IPS-NIHi11 (cell line): ENCODE data around the gene TPD52L2.
A peak's percentile ranks its signal among the peaks of the same experiment; 100 is the strongest.
"Not testable (repeated sequence)": the region's sequence is repeated elsewhere in the genome, so short reads cannot be mapped to it uniquely, and the experiment has no call there.

Source experiments
- DNase-seq: peaks from one replicate; pipeline ENCODE4 v3.0.0; 2012; ENCODE audit warnings: mixed read lengths, low spot score

TPD52L2 gene

DNA sequence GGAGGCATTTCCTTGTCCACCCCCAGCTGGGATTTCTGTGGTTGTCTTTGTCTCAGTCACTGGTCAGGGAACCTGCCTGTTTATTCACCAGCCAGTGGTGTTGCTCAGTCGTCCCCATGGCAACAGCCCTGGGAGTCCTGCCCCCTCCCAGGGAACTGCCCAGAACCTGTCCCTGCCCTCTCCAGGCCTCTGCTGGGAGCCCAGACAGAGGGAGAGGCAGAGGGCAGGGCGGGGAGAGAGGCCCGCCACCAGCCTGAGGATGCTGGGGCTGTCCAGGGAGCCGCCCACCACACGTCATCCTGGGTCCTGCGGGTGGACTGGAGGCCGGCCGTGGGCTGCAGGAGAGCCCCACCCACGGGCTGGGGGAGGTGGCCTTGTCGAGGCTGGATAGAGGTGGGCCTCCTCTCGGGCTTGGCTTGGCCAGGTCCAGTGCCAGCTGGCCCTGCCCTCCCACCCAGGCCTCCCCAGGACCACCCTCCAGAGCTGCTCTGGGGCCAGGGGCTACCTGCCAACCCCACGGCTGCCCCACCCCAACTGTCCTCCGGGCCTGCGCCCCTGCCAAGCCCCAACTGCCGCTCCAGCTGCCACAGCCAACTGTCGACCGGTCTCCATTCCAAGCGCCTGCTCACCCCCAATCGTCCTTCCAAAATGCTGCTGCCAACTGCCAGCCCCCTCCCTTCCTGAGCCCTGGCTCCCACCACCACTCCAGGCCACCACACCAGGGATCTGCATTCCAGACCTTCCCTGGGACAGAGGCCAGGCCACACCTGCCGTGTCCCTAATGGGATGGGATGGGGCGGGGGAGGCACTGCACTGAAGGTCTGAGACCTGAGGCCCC lies 29.8 kb upstream of the TPD52L2 start:
- DNase-seq = peak; percentile 96

DNA sequence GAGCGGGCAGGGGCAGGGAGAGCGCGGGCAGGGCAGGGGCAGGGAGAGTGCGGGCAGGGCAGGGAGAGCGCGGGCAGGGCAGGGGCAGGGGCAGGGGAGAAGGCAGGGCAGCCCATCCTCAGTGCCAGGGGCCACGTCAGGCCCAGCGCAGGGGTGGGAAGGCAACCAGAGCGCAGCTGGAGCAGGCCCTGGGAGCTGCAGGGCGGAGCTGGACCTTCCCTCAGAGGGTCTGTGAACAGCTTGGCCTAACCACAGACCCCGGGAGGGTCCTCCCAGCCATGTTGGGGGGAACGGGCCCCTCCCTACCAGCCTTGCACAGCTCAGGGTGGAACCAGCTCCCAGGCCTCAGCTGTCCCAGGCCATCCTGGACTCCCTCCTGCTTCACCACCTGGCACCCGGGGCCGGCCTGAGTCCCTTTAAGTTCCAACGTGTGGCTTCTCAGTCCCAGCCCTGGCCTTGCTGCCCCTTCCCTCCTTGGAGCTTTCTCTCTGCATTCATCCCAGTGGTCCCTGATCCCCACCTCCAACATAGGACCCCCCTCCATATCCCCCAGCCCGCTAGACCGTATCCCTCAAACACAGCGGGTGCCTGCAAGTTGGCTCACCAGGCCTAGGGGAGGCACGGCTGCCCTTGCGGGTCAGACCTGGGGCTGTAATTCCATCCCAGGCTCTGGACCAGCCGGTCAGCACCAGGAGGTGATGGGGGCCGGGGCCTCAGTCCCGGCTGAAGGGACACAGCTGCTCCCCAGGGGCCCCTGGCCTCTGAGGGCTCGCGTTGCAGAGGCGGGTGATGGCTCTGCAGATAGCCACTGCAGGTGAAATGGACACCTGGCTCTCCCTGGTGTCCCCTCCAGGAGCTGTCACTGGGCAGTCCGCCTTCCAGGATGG lies 28.4 kb upstream of the TPD52L2 start:
- DNase-seq = no peak

DNA sequence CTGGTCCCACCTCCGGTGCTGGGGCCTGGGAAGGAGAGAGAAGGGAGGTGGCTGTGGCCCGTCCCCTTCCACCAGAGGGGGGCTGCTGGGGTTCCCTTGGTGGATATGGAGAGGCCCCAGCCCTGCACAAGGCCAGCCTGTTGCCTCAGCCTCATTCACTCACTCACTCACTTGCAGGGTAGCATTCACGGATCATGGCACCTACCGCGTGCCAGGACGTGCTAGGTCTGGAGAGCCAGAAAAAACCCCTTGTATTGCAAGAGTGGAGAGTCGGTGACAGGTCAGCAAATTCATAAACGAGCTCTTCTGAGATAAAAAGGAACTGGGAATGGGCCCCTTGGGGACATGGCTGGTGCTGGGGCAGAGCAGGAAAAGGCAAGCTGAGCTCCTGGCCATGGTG lies 27.6 kb upstream of the TPD52L2 start:
- DNase-seq = no peak

DNA sequence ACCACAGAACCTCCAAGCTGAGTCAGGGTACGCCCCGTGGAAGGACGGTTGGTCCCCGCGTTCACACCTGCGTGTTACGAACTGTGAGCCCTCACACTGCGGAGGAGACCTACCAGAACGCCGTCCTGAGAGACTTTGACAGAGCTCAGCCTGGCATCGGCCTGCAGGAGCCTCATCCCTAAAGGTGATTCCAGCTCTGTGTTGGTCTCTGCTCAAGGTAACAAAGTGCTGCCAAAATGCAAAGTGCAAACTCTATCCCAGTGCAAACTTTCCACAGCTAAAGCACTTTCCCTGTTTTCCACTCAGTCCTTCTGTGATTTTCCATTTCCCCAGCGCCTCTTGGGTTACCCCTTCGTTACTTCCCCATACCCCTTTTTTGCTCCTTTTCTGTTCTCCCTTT lies 25.4 kb upstream of the TPD52L2 start:
- no peak for DNase-seq

DNA sequence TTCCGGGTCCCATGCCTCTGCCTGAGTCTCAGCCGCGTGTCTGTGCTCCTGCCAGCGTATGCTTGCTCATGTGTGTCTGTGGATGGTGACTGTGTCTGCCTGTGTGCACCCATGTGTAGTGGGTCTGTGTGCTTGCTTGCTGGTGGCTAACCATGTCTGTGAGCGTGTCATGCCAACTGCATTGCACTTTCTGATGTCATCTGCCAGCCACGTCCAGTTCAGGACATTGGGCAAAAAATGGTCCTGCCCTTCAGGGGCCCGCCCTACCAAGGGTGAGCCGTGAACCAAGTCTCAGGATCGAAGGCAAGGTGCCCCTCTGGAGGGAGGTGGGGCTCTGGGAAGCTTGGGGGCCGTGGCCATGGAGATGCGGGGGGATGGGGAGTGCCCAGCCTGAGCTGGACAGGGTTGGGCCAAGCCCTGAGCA lies 24.7 kb upstream of the TPD52L2 start:
- no peak for DNase-seq

DNA sequence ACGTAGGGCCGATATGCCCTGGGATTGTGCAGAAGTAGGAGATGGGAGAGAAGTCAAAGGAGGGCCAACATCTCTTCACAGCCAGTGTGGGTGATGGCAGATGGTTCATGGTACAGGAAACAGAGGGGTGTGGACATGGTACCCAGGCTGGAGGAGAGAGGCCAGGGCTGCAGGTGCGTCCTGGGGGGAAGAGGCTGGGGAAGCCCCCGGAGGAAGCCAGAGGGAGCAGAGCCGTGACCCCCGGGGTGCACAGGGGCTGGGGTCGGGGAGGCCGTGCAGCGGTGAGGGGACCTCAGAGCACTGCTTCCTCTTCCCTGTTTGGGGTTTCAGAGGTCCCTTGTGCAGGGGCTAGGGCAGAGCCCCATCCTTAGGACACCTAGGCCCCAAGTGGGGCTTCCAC lies 22.8 kb upstream of the TPD52L2 start:
- no peak for DNase-seq

DNA sequence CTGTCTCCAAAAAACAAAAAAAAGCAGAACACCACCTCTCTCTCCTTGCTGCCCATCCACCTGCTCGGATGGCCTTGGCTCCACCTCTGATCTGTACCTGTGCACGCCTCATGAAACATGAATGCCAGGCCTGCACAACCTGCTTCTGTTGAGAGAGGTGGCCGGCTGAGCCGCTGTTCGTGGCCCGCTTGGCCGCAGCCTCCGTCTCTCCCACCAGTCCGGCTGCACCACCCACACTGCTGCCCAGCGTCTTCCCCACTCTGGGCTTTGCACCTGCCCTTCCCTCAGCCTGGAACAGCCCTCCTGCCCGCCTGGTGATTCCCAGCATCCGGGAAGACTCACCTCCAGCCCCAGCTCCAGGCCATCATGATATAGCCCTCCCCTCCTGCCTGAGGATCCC lies 21.8 kb upstream of the TPD52L2 start:
- no peak for DNase-seq

DNA sequence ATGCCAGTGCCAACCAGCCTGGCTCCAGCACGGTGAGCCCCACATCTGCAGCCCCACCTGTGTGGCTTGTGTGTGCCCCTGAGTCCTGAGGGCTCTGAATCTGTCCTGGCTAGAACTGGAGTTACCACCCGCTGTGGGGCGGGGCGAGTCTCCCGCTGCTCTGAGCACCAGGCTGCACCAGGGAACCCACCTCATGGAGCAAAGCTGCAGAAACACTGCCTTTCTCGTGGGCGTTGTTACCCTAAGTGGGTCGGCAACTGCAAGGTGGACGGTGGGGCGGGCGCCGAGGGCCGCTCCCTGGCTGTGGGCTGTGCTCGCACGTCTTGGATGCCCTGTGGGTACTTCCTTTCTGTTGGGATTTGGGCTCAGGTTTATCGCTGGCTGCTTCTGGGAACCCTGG lies 21.3 kb upstream of the TPD52L2 start:
- no peak for DNase-seq

DNA sequence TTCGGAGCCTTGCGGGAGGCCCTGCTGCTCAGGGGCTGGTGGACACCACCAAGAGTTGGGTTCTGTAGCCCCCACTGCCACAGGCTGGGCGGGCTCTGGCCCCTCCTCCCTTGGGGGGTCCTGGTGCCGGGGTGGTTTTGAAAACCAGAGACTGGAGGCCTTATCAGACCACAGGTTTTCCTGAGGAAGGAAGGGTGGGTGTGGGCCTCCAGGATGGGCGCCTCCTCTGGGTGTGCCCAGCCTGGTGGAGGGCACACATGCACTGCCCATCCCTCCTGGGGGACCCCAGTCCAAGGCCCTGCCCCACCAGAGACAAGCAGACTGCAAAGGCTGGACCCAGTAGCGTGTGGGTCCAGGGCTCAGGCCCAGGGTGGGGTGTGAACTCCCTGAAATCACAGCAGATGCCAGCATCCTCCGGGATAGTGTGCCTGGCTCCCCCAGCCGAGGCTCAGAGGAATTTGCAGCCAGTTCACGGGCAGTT lies 20.5 kb upstream of the TPD52L2 start:
- DNase-seq = no peak

DNA sequence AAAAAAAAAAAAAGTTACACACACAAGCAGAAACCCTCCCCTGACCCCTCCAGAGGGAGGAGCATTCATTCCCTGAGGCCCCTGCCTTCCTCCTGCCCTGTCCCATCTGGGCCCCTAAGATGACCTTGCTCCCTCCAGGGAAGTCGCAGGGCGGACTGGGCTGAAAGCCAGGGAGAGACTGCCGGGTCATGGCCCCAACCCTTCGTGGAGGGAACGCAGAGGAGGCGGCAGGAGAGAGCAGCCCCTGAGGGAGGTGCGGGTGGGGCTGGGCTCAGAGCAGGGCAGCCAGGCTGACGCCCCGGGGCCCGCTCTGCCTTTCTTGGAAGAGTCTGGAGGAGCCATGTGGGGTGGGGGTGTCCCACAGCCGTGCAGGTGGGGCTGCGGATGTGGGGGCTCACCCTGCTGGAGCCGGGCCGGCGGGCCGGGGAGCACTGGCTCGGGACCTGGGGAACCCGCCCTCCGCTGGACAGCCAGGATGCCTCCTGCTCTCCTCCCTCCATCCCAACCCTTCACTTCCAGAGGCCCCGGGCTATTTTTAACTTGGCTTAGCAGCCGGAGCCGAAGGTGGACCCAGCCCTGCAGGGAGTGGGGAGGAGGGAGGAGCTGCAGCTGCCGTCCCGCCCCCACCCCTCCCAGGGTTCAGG lies 18.8 kb upstream of the TPD52L2 start:
- peak; percentile 81 for DNase-seq

DNA sequence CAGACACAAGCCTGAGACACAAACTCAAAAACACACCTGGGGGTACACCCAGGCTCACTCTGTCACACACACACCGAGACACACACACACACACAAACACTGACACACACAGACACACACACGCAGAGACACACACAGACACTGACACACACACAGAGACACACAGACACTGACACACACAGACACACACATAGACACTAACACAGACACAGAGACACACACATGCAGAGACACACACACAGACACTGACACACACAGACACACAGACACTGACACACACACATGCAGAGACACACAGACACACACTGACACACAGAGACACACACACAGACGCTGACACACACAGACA lies 18.2 kb upstream of the TPD52L2 start:
- no peak for DNase-seq

DNA sequence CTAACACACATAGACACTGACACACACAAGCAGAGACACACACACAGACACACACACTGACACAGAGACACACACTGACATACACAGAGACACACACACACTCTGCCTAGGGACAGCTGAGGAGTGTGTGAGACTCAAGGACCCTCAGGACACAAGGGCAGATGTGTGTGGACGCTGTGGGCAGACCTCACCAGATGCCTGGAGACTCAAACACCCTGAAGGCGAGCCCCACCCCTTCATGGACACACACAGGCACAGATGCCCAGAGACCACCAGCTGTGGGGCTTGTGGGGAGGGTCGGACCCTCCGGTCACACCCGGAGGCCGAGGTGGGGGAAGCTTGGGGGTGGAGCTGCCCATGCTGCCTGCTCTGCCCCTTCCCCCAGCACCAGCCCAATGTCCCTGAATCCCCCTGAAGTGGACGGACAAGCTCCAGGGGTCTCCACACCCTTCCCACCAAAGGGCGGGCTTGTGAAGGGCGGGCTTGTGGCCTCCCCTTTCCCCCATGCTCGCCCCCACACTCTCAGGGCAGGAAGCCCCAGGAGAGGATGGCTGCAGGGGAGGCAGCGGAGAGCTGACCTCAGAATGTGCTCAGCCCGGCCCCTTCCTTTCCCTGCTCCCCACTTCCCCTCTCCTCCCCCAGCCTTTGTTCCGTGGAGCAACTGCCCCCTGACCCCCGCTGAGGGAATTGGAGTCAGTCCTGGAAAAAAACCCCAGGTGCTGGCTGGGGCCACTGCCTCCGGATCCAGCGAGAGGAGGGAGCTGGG lies 17.6 kb upstream of the TPD52L2 start:
- DNase-seq = peak; percentile 77

DNA sequence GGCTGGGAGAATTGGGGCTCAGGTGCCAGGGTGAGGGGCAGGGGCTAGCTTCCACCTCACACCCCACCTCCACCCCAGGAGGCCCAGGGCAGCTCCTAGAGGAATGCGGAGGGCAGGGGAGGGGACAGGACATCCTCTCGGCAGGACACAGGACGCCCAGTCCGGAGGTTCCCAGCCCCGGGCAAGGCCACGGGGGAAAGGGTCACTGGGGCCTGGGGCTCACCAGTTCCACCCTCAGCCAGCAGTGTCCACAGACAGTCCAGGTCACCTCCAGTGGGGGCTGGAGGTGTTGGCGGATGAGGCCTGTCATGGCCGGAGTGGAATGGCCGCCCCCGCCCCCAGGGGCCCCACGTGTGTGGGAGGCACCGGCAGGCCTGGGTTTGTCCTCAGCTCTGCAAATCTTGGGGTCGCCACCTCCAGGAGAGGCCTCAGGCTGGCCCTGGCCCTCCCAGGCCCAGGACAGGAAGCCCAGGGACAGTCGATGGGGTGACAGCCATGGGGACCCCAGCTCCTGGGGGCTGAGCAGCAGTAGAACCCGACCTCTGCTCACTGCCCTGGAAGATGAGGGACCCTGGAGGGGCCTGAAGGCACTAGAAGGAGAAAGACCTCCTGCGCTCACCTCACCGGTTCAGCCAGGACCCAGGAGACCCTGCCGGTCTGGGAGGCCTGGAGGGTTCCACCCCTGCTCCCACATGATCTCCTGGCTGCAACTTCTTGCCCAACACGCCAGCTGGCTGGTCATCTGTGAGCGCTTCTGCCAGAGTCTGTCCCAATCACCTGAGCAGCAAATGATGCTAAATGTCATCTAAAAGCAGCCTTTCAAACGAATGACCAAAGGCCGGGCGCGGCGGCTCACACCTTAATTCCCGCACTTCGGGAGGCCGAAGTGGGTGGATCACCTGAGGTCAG lies 16.8 kb upstream of the TPD52L2 start:
- peak; percentile 35 for DNase-seq

DNA sequence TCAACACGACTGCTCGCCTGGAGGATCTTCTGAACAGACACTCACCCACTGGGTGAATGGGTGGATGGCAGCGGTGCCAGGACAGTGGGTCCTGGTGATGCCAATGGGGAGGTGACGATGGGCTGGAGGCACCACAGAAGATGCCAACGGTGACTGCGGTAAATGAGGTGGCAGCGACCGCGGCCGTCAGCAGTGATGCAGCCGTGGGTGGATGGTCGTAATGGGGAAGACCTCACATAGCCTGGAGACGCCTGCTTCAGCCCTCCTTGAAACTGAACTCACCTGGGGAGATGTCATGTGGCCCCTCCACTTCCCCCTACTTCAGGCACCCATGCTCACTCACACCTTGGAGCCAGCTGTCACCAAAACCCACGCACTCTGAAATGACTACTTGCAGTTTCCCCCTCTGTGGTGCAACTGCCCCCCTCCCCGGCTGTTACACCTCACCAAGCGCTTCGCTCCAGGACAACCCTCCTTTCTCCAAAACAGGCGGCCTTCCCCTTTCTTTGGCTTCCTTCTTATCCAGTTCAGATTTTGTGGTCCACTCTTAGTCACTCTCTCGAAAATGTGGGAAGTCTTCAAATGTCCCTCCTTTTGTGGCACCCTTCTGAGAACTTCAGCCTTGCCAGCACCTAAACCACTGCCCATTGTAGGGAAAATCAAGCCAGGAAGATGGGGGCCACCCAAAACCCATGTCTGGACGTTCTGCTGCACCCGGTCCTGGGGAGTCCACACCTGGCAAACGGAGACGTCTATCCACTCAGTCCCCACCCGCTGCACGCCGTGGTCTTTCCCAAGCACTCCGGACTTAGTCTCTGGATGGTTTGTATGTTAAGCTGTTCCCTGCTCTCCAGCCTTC lies 14.2 kb upstream of the TPD52L2 start:
- DNase-seq = no peak

DNA sequence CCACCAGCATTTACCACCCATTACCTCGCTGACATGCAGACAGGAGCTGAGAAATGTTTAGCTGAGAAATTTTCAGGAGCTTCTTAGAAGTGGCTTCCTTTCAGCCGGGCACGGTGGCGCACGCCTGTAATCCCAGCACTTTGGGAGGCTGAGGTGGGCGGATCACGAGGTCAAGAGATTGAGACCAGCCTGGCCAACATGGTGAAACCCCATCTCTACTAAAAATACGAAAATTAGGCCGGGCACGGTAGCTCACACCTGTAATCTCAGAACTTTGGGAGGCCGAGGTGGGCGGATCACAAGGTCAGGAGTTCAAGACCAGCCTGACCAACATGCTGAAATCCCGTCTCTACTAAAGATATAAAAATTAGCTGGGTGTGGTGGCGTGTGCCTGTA lies 13.5 kb upstream of the TPD52L2 start:
- DNase-seq = not testable (repeated sequence)

DNA sequence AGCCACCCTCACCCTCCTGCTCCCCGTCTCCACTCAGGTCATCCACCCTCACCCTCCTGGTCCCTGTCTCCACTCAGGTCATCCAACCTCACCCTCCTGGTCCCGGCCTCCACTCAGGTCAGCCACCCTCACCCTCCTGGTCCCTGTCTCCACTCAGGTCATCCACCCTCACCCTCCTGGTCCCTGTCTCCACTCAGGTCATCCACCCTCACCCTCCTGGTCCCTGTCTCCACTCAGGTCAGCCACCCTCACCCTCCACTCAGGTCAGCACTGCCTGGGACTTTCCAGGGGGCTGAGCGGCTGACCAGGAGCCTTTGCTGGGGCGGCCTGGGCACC lies 11.4 kb upstream of the TPD52L2 start:
- not testable (repeated sequence) for DNase-seq

DNA sequence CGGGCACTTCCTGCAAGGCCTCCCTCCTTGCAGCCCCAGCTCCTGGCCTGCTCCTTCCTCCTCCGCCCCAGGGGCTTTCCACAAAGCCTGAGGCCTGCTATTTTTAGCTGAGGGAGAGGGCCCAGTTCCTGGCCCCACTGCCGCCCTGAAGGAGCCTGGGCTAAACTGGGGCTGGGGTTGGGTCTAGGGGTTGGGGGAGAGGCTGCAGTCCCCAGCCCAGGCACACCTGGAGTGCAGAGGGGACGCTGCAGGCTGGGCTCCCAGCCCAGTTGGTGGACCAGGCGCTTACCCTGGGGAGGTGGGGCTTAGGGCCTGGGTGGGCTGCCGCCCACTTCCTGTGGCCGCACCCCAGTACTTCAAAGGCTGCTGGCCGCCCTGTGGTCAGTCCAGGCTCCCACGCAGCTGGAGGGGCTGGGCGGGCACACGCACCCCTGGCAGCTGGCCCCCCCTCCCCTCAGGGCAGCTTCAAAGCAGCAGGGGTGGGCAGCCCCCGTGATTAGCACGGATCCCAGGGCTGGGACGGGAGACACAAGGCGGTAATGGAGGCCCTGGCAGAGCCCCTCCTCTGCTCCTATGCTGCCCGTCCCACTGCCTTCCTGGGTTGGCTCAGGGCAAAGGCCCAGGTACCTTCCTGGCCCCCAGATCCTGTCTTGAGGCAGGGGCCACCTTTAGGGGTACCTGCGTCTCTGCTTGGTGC lies 10.9 kb upstream of the TPD52L2 start:
- peak; percentile 54 for DNase-seq

DNA sequence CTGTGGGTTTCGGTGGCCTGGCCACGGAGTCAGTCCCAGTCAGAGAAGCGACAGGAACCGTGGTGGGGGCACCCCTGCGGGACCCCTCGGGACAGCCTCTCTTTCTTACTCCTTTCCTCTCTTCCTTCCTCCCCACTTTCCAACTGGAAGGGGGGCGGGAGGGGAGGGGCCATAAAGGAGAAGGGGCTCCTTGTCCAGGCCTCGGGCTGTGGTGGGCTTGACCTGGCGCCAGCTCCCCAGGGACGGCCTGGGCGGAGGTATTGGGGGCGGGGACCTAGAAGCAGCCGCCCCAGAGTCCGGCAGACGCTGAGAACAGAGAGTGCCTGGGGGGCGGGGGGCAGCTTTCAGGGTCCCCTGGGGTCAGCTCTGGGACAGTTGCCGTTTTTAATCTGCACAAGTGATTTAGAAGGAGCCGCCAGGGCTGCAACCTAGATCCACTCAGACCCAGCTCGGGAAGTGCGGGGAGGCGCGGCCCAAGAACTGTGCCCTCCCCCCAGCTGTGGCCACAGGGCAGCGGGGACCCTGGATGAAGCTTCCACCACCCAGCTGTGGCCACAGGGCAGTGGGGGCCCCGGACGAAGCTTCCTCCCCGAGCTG lies 10.2 kb upstream of the TPD52L2 start:
- DNase-seq = peak; percentile 41
